DMS 273 (cell line): ENCODE results near the gene SIGLEC10.
"Not testable (repeated sequence)": the region's sequence is repeated elsewhere in the genome, so short reads cannot be mapped to it uniquely, and the experiment has no call there.

Experiments used
- DNase-seq: peaks from one replicate; lab custom pipeline; 2025; ENCODE audit not compliant: unreplicated experiment; lab: John Stamatoyannopoulos, UW

The SIGLEC10 gene

GRCh38 chr19:51440846-51441409 lies 23.5 kb upstream of the SIGLEC10 start:
- no peak for DNase-seq

DNA sequence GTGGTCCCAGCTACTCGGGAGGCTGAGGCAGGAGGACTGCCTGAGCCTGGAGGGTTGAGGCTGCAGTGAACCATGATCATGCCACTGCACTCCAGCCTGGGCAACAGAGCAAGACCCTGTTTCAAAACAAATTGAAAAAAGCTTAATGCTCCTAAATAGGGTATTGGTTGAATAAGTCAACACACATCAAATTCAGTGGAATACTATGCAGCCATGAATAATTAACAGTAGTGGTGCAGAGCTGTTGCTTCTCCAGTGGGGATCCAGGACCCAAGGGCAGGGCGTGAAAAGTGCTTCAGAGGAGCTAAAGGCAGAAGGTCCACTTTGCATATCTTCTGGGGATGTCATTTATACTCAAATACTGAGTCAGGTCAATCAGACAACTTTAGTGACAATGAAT lies 22.6 kb upstream of the SIGLEC10 start:
- no peak for DNase-seq

- peak; percentile 19 for DNase-seq
Measured at GRCh38 chr19:51439021-51439465, 21.6 kb upstream of the SIGLEC10 start.

GRCh38 chr19:51434456-51434855 lies 17.0 kb upstream of the SIGLEC10 start:
- DNase-seq: no peak

DNA sequence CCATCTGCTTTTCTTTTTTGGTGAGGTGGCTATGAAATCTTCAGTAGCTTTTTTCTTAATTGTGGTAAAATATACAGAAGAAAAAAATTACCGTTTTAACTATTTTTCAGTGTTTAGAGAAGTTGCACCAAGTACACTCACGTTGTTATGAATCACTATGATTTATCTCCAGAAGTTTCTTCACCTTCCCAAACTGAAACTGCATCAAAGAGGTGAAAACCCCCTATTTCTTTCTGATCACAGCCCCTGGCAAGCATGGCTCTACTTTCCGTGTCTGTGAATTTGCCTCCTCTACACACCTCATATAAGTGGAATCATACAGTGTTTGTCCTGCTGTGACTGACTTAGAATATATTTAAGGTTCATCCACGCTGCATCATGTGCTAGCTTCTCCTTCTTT lies 15.6 kb upstream of the SIGLEC10 start:
- no peak for DNase-seq

- DNase-seq: no peak
Measured at GRCh38 chr19:51431124-51431523, 13.7 kb upstream of the SIGLEC10 start.

GRCh38 chr19:51430221-51430620 lies 12.8 kb upstream of the SIGLEC10 start:
- DNase-seq: no peak

DNA sequence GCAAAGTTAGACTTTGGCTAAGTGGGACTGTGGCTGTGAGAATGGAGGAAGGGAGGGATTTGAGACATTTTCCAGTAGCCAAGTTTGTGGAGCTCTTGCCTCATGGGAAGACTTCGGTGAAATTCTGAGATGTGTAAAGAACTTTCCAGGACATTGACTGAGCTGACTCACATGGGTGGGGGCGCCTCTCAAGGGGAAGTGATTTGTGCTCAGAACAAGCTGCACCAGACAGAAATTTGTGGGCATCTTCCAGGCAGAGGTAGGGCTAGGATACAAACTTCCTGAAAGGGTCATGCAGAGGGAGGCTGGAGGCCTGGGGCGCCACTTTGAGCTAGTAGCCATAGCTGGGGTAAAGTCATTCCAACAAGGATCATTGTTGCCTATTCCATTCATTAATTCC lies 9.8 kb upstream of the SIGLEC10 start:
- DNase-seq: no peak

DNA sequence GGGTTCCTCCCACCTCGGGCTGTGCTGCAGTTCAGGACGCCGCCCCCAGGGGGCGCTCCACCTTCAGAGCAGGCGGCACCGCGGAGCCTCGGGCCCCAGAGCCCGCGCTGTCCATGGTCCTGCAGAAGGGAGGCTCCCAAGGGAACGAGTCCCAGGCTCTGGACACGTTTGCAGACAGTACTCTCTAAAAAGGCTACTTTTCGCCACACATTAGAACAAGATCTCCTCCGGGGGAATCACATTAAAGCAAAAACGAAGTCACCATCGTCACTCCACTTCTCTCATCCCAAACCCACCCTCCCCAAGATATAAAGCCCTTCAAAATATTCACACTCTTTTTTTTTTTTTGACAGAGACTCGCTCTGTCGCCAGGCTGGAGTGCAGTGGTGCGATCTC lies 4.6 kb upstream of the SIGLEC10 start:
- DNase-seq: peak; percentile 87

DNA sequence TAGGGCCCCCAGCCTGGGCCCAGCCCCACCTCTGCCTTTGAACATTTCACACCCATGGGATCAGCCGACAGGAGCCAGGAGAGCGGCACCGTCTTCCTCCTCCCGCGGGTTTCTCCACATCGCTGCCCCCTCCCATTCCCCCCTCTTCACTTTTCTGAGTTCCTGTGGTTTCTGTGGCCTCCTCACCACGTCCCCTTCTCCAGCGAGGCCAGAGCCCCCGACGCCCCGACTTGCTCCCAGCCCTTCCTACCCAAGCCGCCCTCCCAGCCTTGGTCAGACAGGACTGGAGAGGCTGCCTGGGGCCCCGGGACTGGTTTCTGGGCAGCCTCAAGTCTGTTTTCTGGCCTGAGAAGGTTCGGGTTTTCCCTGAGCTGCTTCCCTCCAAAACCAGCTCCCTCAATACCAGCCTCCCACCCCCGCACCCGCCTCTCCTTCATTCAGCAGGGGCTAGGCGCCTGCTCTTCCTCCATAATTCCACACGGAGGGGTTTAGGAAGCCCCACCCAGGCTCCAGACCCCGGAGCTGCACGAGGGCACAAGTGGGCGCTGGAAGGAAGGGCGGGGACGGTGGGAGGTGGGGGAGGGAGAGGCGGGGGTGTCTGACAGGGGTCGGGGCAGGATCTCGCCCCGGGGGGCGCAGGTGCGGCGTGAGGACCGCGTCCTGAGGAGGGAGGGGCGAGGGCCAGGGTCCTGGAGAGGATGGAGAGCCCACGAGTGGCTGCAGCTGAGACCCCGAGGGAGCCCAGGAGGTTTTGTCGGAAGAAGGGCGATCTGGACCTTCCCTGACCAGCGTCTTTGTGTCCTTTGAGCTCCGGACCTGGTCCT lies 4.0 kb upstream of the SIGLEC10 start:
- no peak for DNase-seq

DNA sequence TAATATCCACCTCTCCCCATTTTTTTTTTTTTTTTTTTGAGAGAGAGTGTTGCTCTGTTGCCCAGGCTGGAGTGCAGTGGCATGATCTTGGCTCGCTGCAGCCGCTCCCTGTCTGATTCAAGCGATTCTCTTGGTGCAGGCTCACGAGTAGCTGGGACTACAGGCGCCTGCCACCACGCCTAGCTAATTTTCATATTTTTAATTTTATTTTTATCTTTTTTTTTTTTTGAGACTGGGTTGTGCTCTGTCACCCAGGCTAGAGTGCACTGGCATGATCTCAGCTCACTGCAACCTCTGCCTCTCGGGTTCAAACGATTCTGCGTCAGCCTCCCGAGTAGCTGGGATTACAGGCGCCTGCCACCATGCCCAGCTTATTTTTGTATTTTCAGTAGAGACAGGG lies 3.1 kb upstream of the SIGLEC10 start:
- DNase-seq: not testable (repeated sequence)

DNA sequence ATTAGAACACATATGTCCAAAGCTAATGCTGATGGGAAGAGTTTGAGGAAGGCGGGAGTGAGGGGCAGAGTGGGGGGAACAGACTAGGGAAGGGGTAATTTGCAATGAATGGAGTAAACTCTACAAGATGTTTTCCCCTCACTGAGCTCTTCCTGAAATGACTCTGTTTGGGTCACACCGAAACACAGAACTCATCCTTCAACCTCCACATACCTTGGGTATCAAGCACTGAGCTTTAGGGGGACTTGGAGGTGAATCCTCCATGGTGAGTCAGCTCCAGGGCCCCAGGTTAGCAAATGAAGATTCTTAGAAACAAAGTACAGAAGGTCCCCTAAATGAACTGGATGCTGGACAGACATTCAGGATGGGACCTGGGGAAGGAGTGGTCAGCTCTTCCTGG lies 1.3 kb upstream of the SIGLEC10 start:
- no peak for DNase-seq

DNA sequence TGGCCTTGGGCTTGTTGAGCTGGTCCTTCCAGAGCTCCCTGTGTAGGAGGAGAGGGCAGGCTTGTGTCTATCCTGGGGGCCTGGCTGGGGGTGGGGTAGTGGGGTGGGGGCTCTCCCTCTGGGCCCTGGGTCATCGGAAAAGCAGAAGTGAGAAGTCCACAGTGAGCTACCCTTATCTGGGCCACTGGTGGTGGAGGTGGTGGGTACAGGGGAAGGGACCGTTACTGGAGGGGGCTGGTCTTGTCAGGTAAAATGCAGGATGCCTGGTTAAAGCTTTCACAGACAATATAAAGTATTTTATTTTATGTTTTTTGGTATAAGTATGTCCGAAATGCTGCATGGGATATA lies 342 bp upstream of the SIGLEC10 start:
- no peak for DNase-seq

- DNase-seq: not testable (repeated sequence)
Measured at GRCh38 chr19:51416422-51416821, 1.0 kb downstream of the SIGLEC10 start.

DNA sequence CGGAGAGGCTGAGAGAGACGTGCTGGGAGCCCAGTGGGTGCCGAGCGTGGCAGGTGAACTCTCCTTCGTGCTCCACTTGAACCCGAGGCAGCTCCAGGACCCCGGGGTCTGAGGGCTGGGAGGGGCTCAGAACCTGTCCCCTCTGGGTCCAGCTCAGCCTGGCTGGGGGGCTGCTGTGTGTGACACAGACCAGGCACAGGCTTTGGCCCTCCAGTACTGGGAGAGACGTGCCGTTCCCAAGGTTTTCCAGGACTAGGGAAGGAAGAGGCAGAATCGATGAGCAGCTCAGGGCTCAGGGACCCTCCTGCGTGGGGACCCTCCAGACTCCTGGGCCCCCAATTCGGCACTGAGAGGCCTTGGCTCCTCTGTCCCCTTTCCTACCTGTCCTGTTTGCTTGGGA lies 2.3 kb downstream of the SIGLEC10 start:
- no peak for DNase-seq

DNA sequence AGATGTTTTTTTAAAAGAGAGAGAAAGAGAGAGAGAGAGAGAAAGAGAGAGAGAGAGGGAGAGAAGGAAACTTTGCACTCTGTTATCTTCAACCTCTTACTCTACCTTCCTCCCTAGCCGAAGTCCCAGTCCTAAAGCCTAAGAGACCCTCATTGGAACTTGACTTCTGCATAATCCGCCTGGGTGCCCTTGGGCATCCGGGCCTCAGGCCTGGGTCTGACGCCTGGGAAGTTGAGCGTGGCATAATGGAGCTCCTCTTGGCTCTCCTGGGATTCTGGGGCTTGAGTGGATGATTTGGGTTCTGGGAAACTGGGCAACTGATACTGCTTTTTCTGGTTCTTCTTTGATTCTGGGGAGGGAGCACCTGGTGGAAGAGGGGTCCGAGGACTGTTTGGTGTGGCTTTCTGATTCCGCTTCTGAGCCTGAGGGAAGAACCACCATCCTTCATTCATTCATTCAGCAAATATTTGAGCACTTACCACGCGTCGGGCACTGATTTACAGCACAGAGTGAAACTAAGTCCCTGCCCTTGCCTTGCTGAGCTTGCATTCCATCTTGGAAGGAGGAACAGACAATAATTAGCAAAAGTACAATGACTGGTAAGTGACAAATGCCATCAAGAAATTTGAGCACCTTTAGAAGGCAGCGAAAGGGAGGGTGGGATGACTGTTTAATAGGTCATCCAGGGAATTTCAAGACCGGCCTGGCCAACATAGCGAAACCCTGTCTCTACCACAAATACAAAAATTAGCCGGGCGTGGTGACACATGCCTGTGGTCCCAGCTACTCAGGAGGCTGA lies 6.3 kb downstream of the SIGLEC10 start:
- no peak for DNase-seq

DNA sequence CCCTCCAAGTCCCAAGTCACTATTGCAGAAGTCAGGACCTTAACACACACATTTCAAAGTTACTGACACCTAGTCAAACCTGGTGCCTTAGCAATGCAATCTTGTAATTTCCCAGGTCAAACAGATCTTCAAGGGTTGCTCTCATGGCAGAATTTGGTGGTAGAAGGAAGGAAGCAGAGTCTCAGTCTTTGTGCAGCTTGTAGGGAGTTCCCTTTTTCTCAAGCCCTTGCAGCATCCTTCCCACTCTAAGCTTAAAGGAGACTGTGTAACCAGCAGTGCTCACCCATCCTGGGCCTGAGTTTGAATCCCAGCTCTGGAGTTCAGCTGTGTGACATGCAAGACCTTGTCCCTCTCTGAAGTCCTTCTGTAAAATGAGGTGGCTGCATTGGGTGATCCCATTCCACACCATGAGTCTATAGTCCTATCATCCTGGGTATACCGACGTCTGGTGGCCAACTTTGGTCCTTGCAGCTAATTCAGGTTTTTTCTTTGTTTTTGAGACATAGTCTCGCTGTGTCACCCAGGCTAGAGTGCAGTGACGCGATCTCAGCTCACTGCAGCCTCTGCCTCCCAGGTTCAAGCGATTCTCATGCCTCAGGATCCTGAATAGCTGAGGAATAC lies 9.8 kb downstream of the SIGLEC10 start:
- DNase-seq: peak; percentile 56

- no peak for DNase-seq
Measured at GRCh38 chr19:51402117-51402516, 15.3 kb downstream of the SIGLEC10 start.

DNA sequence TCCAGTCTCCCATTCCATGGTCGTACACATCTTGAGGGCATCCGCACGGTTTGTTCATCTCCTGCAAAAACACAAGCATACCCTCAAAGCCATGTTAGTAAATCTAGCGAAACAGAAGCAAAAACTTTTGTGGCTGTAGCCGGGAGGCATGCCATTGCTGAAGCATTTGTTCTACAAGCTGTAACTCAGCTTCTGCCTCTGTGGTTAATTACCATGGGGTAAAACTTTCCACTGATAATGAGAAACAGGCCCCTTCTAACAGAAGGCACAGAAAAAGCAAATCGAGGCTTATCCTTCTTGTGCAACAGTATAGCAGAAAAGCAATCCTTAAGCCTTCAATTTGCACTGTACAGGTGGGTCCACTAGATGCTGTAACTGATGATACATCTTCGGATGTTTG lies 17.5 kb downstream of the SIGLEC10 start:
- DNase-seq: not testable (repeated sequence)

DNA sequence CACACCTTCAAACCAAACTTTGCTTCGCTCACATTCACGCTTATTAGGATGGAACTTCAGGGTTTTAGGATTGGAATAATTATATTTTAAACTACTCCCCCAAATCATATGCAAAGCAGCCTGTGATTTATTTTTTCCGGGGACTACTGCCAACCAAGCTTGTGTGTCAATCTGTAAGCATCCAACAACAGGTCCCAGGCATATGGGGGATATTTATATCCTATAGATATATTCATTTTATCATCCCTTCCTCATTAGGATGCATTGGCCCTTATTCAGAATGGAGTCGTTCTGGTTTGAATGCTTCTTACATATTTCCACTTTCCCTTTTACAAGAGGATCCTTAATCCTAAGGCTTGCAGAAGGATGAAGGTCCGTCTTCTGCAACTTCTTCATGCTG lies 18.2 kb downstream of the SIGLEC10 start:
- no peak for DNase-seq

- peak; percentile 51 for DNase-seq
Measured at GRCh38 chr19:51398096-51398704, 19.2 kb downstream of the SIGLEC10 start.
